NCI-H2081 treated with DMSO at 0.1 percent for 48 hours (cell line): ENCODE measurements around the gene RUNX3.

Experiments
- DNase-seq: peaks from one replicate; lab custom pipeline; 2025; lab: John Stamatoyannopoulos, UW

Gene RUNX3

DNA sequence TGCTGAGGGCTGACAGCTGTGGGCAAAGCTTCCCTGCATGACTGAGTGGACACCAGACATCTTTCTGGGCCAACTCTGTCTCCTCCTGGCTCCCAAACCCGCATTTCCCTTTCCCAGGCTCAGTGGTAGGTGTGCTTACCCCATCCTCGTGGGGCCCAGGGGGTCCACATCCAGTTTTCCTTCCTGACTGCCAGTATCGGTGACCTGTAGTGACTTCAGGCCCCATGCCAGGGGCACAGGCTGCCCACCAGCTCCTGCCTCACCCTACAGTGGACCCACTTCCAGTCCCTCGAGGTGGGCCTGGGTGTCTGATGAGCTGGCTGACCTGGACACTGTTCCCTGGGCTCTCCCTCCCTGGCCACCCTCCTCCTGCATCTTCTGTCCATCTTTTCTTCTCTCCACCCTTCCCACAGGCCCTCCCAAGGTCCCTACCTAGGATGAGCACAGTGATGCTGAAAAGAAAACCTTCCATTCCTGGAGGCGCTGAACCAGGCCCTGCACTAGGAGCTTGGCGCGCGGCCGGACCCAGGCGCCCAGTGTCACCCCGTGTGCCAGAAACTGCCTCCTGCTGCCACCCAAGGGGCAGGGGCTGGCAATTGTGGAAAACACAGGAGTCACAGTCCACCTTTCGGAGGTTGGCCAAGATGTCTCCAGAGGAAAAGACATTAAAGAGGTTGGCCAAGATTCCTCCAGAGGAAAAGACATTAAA is 67.1 kb downstream of the RUNX3 start:
- no peak for DNase-seq

DNA sequence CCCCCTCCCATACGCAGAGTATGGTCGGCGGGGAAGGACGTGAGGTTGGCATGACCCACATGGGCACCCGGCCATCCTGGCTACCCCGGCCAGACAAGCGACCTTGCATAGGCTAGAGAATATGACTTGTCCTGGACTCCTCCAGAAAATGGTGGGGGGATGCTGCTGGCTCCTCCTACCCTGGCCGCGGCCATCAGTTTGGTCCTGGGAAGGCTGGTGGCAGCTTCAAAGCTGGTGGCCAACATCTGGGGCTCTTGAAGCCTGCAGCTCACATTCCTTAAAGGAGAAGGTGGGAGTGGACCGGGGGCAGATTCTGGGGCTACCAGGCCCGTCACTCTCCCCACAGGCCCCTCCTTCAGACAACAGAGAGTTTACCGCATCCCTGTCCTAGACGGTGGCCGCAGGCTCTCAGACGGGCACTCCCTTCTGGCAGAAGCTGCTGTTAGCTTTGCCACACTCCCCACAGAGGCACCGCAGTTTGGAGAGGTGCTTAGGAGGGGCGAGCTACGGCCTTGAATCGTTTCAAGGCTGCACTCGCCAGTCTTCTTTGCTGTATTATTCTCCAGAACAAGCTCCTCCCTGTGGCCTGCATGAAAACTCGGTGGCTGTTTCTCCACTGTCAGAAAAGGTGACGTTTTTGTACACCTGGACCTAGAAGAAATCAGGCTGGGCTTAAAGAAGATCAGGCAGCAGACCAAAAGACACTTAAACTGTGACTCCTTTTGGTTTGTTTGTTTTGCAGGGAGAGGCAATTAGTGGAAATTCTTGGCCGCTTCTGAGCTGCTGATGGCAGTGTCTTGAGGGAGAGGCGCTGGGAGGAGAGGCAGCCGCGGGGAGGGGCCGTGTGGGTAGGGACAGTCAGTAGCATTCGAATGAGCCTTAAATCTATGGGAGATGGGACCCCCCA is 68.0 kb downstream of the RUNX3 start:
- no peak for DNase-seq

- no peak for DNase-seq
These were observed 69.2 kb downstream of the RUNX3 start for GRCh38 chr1:24860841-24861240.

DNA sequence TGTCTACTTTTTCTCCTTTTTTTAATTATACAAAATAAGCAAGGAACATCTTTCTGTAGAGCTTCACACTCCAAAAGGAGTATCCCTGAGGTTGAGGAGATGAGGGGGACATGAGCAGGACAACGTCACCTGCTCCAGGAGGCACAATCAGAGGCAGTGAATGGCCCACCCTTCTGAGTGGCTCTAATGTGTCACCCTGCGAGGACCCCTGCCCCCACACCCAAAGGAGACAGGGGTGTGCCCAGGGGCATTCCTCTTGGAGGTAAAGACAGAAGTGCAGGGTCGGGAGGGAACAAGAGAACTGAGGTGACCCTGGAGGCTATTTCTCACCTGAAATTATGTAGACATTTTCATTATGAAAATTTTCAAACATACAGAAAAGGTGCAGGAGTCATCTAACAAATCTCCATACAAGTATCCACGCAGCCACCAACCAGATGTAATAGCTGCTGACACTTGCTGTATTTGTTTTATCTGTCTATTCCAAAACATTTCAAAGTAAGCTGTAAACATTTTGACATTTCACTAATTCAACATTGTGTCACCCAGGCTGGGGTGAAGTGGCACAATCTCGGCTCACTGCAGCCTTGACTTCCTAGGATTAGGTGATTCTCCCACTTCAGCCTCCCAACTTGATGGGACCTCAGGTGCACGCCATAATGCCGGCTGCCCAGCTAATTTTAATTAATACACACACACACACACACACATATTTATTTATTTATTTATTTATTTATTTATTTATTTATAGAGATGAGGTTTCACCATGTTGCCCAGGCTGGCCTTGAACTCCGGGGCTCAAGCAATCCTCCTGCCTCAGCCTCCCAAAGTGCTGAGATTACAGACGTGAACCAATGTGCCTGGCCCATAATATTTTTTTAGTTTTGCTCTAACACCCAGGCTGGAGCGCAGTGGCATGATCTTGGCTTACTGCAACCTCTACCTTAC is 70.7 kb downstream of the RUNX3 start:
- DNase-seq, result no peak

GRCh38 chr1:24858277-24858676 is 71.8 kb downstream of the RUNX3 start:
- no peak for DNase-seq

GRCh38 chr1:24857507-24858133 is 72.5 kb downstream of the RUNX3 start:
- no peak for DNase-seq

DNA sequence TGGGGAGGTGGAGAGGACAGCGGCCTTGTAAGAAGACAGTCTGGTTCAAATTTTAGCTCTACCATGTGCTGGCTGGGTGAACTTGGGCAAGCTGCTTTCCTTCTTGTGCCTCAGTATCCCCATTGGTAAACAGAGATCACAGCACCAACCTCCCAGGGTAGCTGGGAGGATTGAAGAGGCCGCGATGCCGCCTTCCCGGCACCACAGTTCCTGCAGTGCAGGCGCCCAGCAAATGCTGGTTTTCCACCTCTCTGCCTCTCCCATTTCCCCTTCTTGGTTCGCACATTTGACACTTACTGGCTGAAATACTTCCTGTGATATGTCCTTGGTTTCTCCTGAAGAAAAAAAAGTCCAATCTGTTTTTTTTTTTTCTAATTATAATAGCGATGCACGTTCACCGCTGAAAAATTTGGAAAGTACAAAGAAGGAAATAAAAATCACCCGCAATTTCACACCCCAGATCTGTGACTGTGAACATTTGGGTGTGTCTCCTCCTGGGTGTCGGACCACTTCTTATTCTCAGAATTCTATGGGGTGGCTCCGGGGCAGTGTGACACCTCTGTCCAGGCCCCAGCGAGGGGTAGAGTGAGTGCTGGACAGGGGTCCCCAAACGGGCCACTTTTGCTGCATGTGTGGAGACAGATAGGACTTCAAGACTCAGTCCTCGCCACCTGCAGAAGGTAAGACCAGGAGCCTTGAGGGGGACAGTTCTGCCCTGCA is 73.1 kb downstream of the RUNX3 start:
- no peak for DNase-seq

GRCh38 chr1:24855474-24855873 is 74.6 kb downstream of the RUNX3 start:
- no peak for DNase-seq

DNA sequence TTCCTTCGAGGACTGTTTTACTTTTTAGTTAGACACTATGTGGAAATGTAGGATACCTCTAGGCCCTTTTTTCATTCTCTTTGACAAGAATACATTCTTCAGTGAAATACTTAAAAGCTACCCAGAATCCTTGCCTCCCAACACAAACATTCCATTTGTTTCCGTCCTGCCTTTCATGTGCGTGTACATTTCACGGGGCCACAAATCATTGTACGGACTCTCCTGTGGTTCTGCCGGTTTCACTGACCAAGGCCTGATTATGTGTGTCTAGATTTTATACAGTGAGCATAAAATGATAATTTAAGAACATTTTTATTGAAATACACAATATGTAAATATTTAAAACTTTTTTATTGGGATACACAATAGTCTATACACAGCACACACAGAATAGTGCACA is 76.4 kb downstream of the RUNX3 start:
- DNase-seq, result no peak

GRCh38 chr1:24850328-24850920 is 79.7 kb downstream of the RUNX3 start:
- DNase-seq, result no peak

- no peak for DNase-seq
These were observed 80.3 kb downstream of the RUNX3 start for GRCh38 chr1:24849672-24850295.
